Measurements from ENCODE around the gene PLD1.

PLD1 gene

DNA sequence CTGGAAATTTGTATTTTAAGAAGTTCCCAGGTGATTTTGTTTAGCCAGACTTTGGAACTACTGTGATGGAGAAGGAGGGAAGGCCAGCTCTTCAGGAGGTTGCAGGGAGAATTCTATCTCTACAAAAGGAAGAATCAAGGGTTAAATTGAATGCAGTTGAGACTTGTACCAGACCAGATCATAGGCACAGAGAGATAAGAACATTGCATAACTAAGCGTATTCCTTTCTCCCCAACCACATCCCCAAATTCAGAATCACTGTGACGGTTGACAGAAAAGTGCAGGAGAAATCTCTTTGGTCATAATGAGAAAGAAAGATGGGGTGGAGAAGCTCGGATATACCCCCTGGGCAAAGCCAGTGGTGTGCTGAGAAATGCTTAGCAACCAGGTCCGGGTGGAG, 7.2 kb downstream of the PLD1 start:
- POLR2A ChIA-PET (ENCODE audit: low non-redundant PET) = no interaction called here
- TF ChIP-seq, protein P1, sequence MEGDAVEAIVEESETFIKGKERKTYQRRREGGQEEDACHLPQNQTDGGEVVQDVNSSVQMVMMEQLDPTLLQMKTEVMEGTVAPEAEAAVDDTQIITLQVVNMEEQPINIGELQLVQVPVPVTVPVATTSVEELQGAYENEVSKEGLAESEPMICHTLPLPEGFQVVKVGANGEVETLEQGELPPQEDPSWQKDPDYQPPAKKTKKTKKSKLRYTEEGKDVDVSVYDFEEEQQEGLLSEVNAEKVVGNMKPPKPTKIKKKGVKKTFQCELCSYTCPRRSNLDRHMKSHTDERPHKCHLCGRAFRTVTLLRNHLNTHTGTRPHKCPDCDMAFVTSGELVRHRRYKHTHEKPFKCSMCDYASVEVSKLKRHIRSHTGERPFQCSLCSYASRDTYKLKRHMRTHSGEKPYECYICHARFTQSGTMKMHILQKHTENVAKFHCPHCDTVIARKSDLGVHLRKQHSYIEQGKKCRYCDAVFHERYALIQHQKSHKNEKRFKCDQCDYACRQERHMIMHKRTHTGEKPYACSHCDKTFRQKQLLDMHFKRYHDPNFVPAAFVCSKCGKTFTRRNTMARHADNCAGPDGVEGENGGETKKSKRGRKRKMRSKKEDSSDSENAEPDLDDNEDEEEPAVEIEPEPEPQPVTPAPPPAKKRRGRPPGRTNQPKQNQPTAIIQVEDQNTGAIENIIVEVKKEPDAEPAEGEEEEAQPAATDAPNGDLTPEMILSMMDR (conservative IDR thresholded peaks at IDR 0.05; ENCODE audit: low read depth) = no peak
- peak overlapping the region; percentile 59 for H3K27ac ChIP-seq
- CTCF ChIA-PET = no interaction called here
- DNase-seq (ENCODE audit: low spot score) = no peak

DNA sequence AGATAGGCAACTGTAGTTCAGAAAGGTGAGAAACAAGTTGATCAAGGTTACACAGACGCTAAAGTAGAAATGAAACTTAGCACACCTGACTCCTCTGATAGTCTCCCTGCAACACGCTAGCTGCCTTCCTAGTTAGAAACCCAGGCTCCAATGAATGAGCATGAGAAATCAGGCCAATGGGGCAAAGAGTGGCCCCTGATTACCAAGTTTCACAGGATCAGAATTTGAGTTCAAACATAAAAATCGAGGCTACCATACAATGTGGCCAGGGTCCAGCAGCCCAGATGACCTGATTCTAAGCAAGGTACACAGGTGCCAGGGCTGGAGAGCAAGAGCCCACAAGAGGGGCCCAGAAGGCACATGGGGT, 7.7 kb downstream of the PLD1 start:
- ChIA-PET POLR2A (ENCODE audit: low non-redundant PET) (no interaction called here), CTCF (interaction anchor here (1.0 kb wide), 1 partner anchor 27 kb away, joined by 4 read pairs; no protein-coding TSS in a partner anchor)
- H3K27ac ChIP-seq = peak overlapping the region; percentile 59
- no peak for DNase-seq (ENCODE audit: low spot score)
- TF ChIP-seq, protein P1 (conservative IDR thresholded peaks at IDR 0.05; ENCODE audit: low read depth) = no peak

DNA sequence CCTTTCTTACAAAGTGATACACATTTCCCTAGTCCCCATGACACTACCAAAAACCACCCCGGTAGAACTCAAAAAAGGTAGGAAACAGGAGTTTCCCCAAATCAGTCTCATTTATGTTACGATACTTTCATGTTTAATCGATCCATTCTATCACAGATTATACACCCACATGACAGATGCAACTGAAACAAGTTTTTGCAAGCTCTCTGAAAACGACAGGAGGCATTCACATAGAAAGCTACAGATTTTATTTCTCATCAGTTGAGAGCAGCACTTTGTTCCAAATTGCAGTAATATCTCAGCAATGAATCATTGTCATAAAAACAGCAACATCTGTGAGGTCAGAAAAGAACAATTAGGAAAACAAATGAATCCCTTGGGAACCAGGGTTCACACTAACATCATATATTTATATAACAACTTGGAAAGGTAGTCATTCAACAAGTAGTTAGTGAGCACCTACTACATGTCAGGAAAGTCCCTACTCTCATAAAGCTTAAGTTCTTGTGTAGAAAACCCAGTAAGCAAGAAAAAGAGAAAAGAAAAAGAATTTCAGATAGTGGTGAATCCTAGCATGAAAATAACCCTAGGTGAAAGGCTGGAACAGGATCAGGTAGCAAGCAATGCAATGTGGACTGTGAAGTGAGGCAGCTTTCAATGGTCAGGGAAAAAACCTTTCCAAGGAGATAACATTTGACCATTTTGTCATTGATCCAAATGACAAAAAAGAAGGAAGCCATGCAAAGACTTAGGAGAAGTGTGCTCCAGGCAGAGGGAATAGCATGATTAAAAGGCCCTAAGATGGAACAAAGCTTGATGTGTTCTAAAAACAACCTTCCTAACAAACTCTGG, 8.3 kb downstream of the PLD1 start:
- TF ChIP-seq, protein P1 (conservative IDR thresholded peaks at IDR 0.05; ENCODE audit: low read depth) = no peak
- DNase-seq (ENCODE audit: low spot score) = peak; percentile 62
- POLR2A ChIA-PET (ENCODE audit: low non-redundant PET) = no interaction called here
- H3K27ac ChIP-seq = peak overlapping the region; percentile 88
- CTCF ChIA-PET = interaction anchor here (1.0 to 1.1 kb wide), 2 partner anchors 27 to 29 kb away, joined by 4 read pairs; no protein-coding TSS in a partner anchor

DNA sequence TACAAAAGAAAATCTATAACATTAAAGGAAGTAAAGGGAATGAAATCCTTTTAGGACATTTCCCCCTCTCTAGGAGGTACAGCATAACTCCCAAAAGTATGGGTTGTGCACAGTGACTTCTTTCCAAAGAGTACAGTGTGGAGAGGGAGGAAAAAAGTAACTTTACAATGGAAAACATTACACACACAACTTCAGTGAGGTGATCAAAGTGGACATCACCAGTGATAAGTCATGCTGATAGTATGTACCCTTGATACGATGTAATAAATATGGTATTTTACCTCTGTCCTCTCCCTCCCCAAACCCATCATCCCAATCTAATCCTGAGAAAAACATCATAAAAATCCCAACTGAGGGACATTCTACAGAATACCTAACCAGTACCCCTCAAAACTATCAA, 10.8 kb downstream of the PLD1 start:
- no peak for DNase-seq (ENCODE audit: low spot score)
- TF ChIP-seq, protein P1 (conservative IDR thresholded peaks at IDR 0.05; ENCODE audit: low read depth) = no peak
- ChIA-PET CTCF (no interaction called here), POLR2A (ENCODE audit: low non-redundant PET) (no interaction called here)
- no peak overlapping the region for H3K27ac ChIP-seq

DNA sequence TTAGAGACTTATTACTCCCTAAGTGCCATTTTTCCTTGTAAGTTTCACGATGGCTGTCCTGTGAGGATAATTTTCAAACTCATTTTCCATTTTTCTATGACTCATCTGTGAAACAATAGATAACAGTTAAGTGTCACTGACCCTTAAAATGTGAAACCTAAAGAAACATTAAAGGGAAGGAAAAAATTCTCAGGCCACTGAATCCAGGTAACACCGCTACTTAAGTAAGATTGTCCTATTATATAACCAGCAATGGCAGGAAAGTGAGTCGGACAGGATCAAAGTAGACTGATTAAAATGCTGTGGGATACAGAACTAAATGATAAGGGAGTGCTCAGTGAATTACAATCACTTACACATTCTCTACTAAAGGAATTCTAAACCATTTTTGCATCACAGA, 12.4 kb downstream of the PLD1 start:
- TF ChIP-seq, protein P1 (conservative IDR thresholded peaks at IDR 0.05; ENCODE audit: low read depth) = no peak
- CTCF ChIA-PET = interaction anchor here (1.3 kb wide), 1 partner anchor 26 kb away, joined by 5 read pairs; no protein-coding TSS in a partner anchor
- POLR2A ChIA-PET (ENCODE audit: low non-redundant PET) = no interaction called here
- no peak for DNase-seq (ENCODE audit: low spot score)
- H3K27ac ChIP-seq = no peak overlapping the region

DNA sequence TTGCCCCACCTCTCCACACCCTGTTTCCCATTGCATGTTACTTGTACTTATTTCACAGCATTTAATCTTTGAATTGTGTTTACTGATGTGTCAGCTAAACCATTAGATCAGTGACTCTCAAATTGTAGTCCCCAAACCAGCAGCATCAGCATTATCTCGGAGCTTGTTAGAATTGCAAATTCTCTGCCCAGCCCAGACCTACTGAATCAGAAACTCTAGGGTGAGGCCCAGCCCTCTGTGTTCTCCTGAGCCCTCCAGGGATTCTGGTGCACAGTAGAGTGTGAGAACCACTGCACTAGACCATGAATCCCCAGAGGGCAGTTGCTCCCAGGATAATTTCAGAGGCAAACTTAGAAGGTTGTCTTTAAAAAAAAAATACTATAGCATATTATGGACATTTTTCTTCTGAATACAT, 13.0 kb downstream of the PLD1 start:
- ChIA-PET CTCF (interaction anchor here (0.7 to 1.3 kb wide), 2 partner anchors 25 to 54 kb away, joined by 4 to 5 read pairs; no protein-coding TSS in a partner anchor), POLR2A (ENCODE audit: low non-redundant PET) (no interaction called here)
- H3K27ac ChIP-seq = no peak overlapping the region
- DNase-seq (ENCODE audit: low spot score) = no peak
- TF ChIP-seq, protein P1 (conservative IDR thresholded peaks at IDR 0.05; ENCODE audit: low read depth) = no peak

Measured in RWPE1 (cell line).